Anterior cingulate cortex (tissue), 58 donors: ENCODE data around the gene CTF1.
"Not testable (repeated sequence)": the region's sequence is repeated elsewhere in the genome, so short reads cannot be mapped to it uniquely, and the experiment has no call there.

ENCODE experiments used
- DNase-seq, 58 donors: peaks; one replicate each; lab custom pipeline; 2025; lab: John Stamatoyannopoulos, UW

Gene CTF1

GRCh38 chr16:30886145-30886544 lies 10.3 kb upstream of the CTF1 start:
- DNase-seq = no peak

DNA sequence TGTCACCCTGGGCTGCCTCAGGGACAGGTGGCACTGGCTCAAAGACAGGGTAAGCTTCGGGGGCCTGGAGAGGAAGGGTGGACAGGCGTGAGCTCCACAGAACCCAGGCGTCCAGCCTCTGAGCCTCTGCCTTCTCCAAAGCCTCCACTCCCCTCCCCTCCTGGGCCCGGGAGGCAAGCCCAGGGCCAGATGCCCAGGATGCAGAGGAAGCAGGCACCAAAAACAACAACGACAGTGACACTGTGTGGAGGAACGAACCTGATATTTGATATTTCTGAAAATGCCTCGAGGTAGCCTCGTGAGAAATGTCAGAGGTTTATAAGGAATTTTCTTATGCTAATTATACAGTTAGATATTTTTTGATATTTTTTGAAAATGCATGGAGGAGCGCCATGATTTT lies 8.5 kb upstream of the CTF1 start:
- no peak for DNase-seq

DNA sequence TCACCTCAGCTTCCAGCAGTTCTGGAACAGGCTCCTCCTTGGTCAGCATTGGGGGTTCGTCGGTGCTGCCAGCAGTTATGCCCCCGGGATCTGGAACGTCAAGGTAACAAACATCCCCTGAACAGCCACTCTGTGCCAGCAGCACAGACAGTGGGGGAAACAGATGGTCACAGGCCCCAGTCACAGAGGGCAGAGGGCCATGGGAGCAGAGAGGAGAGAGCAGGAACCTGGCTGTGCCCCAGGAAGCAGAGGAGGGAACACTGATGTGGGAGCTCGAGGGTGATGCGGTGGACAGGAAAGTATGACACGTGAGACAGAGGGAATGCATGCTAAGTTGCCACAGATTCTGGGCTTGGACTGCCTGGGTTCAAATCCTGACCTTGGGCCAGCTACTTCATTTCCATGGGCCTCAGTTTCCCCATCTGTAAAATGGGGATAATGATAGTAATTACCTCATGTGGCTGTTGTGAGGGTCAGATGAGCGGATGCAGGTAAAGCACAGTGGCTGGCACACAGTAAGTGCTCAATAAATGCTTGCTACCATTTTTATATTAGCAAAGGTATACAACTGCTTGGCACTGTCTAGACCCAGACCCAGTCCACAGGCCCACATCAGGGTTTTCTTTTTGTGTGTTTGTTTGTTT lies 7.4 kb upstream of the CTF1 start:
- no peak for DNase-seq

- DNase-seq = no peak
Measured at GRCh38 chr16:30889721-30890120, 6.7 kb upstream of the CTF1 start.

DNA sequence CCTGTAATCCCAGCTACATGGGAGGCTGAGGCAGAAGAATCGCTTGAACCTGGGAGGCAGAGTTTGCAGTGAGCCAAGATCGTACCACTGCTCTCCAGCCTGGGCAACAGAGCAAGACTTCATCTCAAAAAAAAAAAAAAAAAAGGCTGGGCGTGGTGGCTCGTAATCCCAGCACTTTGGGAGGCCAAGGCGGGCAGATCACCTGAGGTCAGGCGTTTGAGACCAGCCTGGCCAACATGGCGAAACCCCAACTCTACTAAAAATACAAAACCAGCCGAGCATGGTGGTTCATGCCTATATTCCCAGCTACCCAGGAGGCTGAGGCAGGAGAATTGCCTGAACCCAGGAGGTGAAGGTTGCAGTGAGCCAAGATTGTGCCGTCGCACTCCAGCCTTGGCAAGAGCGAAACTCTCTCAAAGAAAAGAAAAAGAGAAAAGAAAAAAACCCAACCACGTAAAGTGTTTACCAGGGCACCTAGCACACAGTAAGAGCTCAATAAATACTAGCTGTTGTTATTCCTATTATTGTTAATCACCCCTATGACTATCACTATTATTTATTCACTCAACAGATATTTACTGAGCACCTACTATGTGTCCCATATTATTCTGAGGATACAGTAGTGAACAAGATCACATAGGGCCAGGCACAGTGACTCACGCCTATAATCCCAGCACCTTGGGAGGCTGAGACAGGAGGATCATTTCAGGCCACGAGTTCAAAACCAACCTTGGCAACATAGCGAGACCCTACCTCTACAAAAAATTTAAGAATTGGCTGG lies 5.2 kb upstream of the CTF1 start:
- DNase-seq = not testable (repeated sequence)

GRCh38 chr16:30892670-30893416 lies 3.6 kb upstream of the CTF1 start:
- DNase-seq = no peak

- no peak for DNase-seq
Measured at GRCh38 chr16:30893417-30893743, 3.0 kb upstream of the CTF1 start.

GRCh38 chr16:30893744-30894539 lies 2.5 kb upstream of the CTF1 start, which contains the start of gene BCL7C:
Gene BCL7C, minus strand, starts transcription at chr16:30894077. Its CDS starts 133 bp downstream, at chr16:30893944.
- DNase-seq = peak in 55 of 58 donors; percentile 29 to 86 (median 78)

GRCh38 chr16:30894540-30895368 lies 1.7 kb upstream of the CTF1 start:
- peak in 10 of 58 donors; percentile 25 to 84 (median 70) for DNase-seq

DNA sequence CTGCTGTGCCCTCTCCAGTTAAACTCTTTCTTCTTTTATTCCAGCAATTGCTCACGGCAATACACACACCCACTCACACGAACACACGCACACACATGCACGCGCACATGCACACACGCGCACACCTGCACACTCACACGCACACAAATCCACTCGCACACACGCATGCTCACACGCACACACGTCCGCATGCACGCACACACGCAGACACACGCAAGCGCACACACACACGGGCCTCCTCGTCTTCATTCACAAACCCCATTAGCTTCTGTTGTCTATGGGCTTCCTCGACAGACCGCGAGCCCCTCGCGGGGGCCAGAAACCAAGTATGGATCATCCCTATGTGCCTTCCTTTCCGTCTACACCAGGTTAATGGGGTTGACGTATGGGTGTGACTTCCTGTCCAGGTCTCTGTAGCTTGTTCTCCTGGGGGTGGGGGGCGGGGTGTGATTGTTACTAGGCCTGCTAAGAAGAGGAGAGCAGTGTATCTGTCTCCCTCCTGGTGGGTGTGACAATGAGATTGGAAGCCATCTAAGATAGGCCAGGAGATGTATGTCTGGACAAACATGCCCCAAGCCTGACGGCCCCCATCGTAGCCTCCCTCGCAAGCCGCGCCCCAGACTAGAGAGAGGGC lies 670 bp upstream of the CTF1 start:
- DNase-seq = no peak

GRCh38 chr16:30896889-30897733 lies 697 bp downstream of the CTF1 start:
- DNase-seq = peak in 57 of 58 donors; percentile 28 to 91 (median 82)

DNA sequence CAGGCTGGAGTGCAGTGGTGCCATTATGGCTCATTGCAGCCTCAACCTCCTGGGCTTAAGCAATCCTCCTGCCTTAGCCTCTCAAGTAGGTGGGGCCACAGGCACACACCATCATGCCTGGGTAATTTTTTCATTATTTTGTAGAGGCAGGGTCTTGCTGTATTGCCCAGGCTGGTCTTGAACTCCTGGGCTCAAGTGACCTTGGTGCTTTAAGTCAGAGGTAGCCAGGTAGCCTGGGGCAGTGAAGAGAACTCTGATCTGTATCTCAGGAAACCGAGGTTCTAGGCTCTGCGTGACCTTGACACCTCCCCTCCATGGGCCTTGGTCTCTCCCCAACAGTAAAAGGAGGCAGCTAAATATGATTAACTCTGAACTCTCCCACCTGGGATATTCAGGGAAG lies 3.4 kb downstream of the CTF1 start:
- no peak for DNase-seq

- no peak for DNase-seq
Measured at GRCh38 chr16:30900588-30900987, 4.2 kb downstream of the CTF1 start.

DNA sequence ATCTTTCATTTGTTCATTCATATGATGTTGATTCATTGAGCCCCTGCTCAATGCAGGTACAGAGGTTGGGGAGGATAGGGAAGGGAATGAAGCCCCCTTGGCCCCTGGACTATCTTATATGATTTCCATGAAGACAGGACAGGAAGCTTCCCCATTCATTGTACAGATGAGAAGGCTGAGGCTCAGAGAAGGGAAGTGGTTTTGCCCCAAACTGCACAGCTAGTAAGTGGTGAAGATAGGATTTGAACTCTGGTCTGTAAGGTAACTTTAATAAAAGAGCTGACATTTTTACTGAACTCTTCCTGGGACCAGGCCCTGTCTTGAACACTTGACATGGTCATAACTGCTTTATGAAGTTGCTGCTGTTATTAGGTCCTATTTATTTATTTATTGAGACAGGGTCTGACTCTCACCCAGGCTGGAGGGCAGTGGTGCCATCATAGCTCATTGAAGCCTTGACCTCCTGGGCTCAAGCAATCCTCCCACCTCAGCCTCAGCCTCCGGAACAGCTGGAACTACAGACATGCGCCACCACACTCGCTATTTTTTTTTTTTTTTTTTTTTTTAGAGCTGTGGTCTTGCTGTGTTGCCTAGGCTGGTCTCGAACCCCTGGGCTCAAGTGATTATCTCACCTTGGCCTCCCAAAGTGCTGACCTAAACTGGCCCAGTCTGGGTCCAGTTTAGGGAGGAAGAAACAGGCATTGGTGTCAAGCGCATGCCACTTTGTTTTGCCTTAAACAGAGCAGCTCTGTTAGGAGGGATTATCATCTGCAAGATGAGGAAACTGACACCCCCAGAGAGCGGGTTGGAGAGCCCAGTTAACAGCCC lies 5.0 kb downstream of the CTF1 start:
- DNase-seq = no peak

DNA sequence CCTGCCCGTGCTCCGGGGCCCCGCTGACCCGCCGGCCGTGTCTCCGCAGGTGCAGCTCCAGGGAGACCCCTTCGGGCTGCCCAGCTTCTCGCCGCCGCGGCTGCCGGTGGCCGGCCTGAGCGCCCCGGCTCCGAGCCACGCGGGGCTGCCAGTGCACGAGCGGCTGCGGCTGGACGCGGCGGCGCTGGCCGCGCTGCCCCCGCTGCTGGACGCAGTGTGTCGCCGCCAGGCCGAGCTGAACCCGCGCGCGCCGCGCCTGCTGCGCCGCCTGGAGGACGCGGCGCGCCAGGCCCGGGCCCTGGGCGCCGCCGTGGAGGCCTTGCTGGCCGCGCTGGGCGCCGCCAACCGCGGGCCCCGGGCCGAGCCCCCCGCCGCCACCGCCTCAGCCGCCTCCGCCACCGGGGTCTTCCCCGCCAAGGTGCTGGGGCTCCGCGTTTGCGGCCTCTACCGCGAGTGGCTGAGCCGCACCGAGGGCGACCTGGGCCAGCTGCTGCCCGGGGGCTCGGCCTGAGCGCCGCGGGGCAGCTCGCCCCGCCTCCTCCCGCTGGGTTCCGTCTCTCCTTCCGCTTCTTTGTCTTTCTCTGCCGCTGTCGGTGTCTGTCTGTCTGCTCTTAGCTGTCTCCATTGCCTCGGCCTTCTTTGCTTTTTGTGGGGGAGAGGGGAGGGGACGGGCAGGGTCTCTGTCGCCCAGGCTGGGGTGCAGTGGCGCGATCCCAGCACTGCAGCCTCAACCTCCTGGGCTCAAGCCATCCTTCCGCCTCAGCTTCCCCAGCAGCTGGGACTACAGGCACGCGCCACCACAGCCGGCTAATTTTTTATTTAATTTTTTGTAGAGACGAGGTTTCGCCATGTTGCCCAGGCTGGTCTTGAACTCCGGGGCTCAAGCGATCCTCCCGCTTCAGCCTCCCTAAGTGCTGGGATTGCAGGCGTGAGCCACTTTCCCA lies 5.9 kb downstream of the CTF1 start:
- peak in 41 of 58 donors; percentile 11 to 76 (median 47) for DNase-seq

- no peak for DNase-seq
Measured at GRCh38 chr16:30903002-30903401, 6.6 kb downstream of the CTF1 start.
